ENCODE data around the gene PARD3B.

DNA sequence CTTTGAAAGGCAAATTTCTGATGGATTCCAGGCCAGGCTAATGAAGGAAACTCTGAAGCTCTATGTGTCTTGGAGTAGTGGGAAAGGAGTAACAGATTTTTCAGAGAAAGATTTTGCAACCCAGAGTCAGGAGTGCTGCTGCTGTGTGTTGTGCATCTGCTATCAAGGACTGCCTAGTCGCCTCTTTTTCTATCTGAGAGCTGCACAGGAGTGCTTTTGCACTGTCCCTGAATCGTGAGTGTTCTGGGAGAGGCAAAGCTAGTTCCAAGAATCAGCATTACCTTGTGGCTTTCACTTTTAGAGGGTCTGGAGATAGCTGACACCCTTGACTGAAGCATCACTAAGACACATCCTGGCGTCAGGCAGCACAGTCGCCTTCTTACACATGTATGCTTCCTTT lies 336.4 kb downstream of the PARD3B start:
- TF ChIP-seq, protein P1, sequence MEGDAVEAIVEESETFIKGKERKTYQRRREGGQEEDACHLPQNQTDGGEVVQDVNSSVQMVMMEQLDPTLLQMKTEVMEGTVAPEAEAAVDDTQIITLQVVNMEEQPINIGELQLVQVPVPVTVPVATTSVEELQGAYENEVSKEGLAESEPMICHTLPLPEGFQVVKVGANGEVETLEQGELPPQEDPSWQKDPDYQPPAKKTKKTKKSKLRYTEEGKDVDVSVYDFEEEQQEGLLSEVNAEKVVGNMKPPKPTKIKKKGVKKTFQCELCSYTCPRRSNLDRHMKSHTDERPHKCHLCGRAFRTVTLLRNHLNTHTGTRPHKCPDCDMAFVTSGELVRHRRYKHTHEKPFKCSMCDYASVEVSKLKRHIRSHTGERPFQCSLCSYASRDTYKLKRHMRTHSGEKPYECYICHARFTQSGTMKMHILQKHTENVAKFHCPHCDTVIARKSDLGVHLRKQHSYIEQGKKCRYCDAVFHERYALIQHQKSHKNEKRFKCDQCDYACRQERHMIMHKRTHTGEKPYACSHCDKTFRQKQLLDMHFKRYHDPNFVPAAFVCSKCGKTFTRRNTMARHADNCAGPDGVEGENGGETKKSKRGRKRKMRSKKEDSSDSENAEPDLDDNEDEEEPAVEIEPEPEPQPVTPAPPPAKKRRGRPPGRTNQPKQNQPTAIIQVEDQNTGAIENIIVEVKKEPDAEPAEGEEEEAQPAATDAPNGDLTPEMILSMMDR (IDR thresholded peaks at IDR 0.05 in 2 of 3, conservative IDR thresholded peaks at IDR 0.05 in 1 of 3; ENCODE audit: borderline replicate concordance in 1 of 3, insufficient read depth in 1 of 3, low read depth in 2 of 3, low read length in 2 of 3): no peak
- TF ChIP-seq POLR2A (IDR thresholded peaks at IDR 0.05; ENCODE audit: borderline replicate concordance, extremely low read depth, insufficient read depth, insufficient read length) (no peak), YY1 (IDR thresholded peaks at IDR 0.05; ENCODE audit: extremely low read depth, insufficient replicate concordance, low read depth, low read length) (no peak), RAD21 (IDR thresholded peaks at IDR 0.05; ENCODE audit: low read depth) (no peak), EGR1 (IDR thresholded peaks at IDR 0.05; ENCODE audit: low read depth) (no peak), EZH2 (IDR thresholded peaks at IDR 0.05) (no peak), CEBPB (IDR thresholded peaks at IDR 0.05; ENCODE audit: low read depth) (no peak), POLR2AphosphoS5 (IDR thresholded peaks at IDR 0.05; ENCODE audit: low read depth, low read length) (no peak), ZFX (IDR thresholded peaks at IDR 0.05) (no peak), ZNF274 (IDR thresholded peaks at IDR 0.05; ENCODE audit: low read depth, low read length) (no peak)
- TF ChIP-seq, protein P2, sequence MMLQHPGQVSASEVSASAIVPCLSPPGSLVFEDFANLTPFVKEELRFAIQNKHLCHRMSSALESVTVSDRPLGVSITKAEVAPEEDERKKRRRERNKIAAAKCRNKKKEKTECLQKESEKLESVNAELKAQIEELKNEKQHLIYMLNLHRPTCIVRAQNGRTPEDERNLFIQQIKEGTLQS (IDR thresholded peaks at IDR 0.05): no peak
- TF ChIP-seq, protein P3, sequence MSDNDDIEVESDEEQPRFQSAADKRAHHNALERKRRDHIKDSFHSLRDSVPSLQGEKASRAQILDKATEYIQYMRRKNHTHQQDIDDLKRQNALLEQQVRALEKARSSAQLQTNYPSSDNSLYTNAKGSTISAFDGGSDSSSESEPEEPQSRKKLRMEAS (IDR thresholded peaks at IDR 0.05): no peak
- TF ChIP-seq, protein P4, sequence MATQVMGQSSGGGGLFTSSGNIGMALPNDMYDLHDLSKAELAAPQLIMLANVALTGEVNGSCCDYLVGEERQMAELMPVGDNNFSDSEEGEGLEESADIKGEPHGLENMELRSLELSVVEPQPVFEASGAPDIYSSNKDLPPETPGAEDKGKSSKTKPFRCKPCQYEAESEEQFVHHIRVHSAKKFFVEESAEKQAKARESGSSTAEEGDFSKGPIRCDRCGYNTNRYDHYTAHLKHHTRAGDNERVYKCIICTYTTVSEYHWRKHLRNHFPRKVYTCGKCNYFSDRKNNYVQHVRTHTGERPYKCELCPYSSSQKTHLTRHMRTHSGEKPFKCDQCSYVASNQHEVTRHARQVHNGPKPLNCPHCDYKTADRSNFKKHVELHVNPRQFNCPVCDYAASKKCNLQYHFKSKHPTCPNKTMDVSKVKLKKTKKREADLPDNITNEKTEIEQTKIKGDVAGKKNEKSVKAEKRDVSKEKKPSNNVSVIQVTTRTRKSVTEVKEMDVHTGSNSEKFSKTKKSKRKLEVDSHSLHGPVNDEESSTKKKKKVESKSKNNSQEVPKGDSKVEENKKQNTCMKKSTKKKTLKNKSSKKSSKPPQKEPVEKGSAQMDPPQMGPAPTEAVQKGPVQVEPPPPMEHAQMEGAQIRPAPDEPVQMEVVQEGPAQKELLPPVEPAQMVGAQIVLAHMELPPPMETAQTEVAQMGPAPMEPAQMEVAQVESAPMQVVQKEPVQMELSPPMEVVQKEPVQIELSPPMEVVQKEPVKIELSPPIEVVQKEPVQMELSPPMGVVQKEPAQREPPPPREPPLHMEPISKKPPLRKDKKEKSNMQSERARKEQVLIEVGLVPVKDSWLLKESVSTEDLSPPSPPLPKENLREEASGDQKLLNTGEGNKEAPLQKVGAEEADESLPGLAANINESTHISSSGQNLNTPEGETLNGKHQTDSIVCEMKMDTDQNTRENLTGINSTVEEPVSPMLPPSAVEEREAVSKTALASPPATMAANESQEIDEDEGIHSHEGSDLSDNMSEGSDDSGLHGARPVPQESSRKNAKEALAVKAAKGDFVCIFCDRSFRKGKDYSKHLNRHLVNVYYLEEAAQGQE (IDR thresholded peaks at IDR 0.05; ENCODE audit: low read depth): no peak
